Upper lobe of left lung (tissue), 4 donors: ENCODE data around the gene C6orf132.

ENCODE experiments used
- CTCF ChIP-seq, 6 experiments: fragments of 450-650 bp in 4 of 6; fragments of 200-600 bp in 2 of 6; sonication (generic) in 2 of 6; IDR thresholded peaks; one replicate each; pipeline ENCODE4 v1.5.1; 2016 to 2019; ENCODE audit warnings: antibody characterized with exemption in 6 of 6
- POLR2A ChIP-seq, 4 donors: fragments of 450-650 bp; IDR thresholded peaks; one replicate each; pipeline ENCODE4 v1.5.1; 2016 to 2017; ENCODE audit warnings: antibody characterized with exemption in 4 of 4, mild to moderate bottlenecking in 2 of 4
- POLR2AphosphoS5 ChIP-seq, 2 donors: sonication (generic); formaldehyde crosslinking; IDR thresholded peaks; one replicate each; pipeline ENCODE4 v1.5.1; 2017; ENCODE audit warnings: antibody characterized with exemption in 2 of 2

GRCh38 chr6:42059743-42060142 lies 82.7 kb downstream of the C6orf132 start:
- TF ChIP-seq CTCF (IDR thresholded peaks at IDR 0.05) (no peak), POLR2A (IDR thresholded peaks at IDR 0.05) (no peak), POLR2AphosphoS5 (IDR thresholded peaks at IDR 0.05) (no peak)
